DLD1 (cell line): ENCODE data around the gene FTO.

Experiments
- in situ Hi-C: cut with HindIII; loops from 2 replicates; pipeline ENCODE4 v1.10.0; 2017; ENCODE audit warnings: low sequenced_read_pairs

Gene FTO

GRCh38 chr16:54140788-54141136 is 436.8 kb downstream of the FTO start:
- in situ Hi-C loops = no loop called here

- in situ Hi-C loops = no loop called here
Observed at GRCh38 chr16:54142787-54143186, 438.8 kb downstream of the FTO start.

DNA sequence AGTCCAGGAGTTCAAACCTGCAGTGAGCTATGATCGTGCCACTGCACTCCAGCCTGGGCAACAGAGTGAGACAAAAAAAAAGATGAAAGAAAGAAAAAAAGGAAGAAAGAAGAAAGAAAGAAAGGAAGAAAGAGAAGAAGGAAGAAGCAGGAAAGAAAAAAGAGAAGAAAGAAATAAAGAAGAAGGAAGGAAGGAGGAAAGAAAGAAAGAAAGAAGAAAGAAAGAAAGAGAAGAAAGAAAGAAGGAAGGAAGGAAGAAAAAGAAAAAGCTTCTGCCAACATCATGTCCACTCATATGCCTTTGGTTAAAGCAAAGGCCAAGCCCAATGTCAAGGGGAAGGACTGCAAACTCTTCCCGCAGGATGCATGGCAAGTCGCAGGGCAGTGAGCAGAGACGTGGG is 439.5 kb downstream of the FTO start:
- in situ Hi-C loops = no loop called here

- in situ Hi-C loops = no loop called here
Observed at GRCh38 chr16:54143934-54144571, 440.1 kb downstream of the FTO start.

- in situ Hi-C loops = no loop called here
Observed at GRCh38 chr16:54144572-54144947, 440.6 kb downstream of the FTO start.

DNA sequence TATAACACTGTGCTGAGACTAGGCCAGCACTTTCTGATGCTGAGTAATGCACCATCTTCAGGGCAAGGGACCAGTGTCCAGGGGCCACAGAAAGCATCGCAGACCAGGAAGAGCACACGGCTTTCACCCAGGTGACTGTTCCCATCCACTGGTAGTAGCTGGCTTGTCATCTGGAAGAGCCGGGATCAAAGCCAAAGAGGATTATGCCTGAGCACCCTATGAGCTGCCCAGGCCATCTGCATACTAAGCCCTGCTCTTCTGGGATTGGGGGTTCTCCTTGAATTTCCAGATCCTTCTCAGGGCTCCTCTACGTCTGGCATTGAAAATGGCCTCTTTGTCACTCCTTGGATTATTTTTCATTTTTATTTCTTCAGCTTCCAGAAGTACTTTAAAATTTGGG is 441.9 kb downstream of the FTO start:
- in situ Hi-C loops = no loop called here

DNA sequence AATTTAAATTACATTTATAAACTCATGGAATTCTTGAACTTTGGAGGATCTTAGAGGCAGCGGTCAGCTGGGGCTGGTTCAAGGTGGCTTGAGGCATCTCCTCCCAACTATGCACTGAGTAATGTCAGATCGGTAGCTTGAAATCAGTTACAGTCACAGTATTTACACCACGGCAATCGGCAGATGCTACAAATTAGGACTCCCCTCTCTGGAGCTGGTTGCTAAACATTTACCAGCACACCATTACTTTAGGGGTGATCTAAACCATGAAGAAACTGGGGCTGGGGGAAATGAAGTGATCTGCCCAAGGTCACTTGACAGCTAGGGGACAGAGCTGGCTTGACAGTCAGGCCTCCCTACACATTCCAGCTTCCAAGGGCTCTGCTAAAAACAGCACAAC is 445.0 kb downstream of the FTO start:
- in situ Hi-C loops = no loop called here

GRCh38 chr16:54150861-54151260 is 446.9 kb downstream of the FTO start:
- in situ Hi-C loops = no loop called here

DNA sequence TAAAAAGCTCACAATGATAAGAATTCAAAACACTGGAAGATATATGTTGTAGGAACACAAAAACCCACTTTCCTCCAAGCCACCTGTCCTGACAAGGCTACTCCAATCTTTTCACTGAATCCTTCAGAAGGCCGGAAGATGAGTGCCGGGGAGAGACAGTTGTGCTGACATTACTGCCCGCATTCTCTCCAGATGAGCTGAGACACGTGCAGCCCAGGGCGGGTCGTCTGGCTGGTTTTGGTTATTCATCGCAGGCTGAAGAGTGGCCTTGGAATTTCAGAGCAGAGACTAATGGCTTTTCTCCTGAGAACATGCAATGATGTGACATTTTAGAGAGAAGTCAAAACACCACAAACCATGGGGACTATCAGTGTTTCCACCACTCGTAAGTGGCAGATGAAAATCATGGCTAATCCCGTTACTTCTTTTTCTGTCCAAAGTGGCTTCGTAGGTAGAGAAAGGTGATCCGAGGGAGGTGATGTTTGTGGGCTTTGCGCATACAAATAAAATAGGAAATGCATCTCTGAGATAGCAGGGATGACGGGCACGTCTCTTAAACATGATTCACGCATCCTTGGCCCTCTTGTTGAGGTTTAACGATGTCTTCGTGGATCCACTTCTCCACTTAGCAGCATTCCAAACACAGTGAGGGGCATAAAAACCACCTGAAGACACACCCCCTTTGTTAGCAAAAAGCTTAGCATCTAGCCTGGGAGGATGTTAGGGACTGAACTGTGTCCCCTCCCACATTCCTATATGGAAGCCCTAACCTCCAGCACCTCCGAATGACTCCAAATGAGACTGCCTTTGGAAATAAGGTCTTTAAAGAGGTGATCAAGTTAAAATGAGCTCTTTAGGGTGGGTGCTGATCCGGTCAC is 448.6 kb downstream of the FTO start:
- in situ Hi-C loops = no loop called here

DNA sequence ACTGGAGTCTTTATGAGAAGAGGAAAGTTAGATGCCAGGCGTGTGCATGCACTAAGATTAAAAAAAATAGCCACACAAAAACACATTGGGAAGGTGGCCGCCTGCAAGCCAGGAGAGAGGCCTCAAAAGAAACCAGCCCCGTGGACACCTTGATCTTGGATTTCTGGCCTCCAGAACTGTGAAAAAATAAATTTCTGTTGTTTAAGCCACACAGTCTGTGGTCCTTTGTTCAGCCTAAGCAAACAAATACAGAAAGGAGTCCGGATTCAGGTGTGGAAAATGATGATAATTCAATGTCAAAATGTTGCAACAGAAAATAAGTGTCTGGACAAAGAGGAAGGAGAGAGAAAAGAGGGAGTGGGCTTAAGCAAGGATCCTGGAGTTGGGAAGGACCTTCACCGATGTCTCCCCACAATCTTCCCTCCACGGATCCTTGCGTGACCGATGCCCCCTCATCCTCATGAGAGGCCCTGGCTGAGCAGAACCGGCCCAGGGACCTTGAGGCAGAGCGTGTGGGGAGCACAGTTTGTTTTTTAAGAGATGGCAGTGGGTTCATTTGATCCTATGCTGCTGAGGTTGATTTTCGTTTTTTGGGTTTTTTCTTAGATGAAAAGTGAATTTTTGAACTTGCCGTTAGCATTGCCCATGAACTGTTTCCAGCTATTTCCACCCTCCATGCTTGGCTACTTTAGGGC is 449.4 kb downstream of the FTO start:
- in situ Hi-C loops = no loop called here

DNA sequence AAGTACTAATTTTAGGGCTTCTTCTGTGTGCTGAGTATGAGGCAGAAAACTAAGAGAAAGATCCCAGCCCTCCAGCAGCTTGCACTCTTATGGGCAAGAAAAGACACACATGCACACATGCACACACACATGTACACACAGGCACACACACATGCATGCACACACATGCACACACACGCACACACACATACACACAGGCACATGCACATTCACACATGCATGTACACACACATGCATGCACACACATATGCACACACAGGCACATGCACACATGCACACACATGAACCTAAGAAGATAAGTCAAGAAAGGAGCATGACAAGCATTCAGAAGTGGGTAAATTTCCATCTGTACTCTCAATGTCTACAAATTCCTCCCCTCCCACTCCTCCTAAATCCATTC is 452.4 kb downstream of the FTO start:
- in situ Hi-C loops = no loop called here

DNA sequence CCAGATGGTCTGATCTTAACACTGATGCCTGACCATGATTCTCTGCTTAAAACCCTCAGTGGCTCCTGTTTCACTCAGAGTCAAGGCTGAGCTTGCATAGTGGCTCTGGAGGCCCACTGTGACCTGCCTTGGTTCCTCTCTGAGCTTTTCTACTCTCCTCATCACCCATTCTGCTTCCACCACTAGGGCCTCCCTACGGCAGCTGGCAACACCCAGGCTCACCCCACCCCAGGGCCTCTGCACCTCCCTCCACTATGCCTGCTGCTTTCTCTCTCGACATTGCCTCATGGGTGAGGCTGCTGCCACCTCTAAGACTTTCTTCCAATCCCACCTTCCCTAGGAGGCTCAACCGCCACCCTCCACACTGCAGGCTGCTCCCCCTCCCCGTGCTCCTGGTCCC is 455.0 kb downstream of the FTO start:
- in situ Hi-C loops = no loop called here

GRCh38 chr16:54159490-54160080 is 455.6 kb downstream of the FTO start:
- in situ Hi-C loops = no loop called here

DNA sequence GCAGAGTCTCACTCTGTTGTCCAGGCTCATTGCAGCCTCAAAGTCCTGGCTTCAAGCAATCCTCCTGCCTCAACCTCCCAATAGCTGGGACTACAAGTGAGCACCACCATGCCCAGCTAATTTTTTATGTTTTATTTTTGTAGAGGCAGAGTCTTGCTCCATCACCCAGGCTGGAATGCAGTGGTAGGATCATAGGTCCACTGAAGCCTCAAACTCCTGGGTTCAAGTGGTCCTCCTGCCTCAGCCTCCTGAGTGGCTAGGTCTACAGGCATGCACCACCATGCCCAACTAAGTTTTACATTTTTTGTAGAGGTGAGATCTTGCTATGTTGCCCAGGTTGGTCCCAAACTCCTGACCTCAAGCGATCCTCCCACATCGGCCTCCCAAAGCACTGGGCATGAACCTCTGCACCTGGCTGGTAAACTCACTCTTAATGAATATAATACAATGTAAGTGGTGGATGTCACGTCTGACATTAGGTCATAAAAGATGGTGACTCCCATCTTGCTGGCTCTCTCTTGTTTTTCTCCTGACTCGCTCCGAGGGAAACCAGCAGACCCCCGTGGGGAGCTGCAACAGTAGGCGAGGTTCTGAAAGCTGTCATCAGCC is 456.4 kb downstream of the FTO start:
- in situ Hi-C loops = no loop called here

DNA sequence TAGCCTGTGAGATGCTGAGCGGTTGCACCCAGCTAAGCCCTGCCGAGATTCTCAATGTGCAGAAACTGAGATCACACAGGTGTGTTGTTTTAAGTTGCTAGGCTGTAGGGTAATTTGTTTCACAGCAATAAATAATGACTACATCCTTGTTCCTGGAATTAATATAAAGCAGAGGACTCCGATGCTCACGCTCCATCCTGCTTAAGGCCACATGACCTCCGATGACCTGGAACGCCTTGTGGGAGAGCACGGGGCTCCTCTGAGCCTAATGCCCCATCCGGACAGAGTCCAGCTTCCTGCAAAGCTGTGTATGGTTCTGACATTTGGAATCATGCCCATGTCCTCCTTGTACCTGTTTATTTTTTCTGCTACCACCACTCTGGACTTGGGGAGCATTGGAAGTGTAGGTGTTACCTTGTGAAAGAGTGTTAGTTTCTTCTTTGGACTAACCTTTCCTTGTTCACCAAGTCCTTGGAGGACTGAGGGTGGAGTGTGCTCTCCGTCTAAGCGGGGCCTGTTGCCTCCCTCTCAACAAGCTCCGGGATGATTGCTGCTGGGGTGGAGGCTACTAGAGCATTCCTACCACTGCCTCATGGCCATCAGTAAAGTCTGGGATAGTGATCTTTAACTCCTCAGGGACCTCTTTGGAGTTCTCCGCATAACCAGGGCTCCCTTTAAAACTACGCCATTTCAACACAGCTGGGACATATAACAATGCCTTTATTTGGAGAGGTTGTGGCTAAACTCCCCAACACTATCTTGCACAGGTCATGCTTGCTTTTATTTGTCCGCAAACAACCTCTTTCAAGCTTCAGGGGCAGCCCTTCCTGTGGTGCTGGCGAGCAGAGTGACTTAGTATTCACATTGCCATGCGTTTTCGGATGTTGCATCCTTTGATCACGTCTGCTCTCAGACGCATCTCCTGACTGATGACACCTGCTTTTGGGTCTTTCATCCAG is 457.3 kb downstream of the FTO start:
- in situ Hi-C loops = no loop called here

DNA sequence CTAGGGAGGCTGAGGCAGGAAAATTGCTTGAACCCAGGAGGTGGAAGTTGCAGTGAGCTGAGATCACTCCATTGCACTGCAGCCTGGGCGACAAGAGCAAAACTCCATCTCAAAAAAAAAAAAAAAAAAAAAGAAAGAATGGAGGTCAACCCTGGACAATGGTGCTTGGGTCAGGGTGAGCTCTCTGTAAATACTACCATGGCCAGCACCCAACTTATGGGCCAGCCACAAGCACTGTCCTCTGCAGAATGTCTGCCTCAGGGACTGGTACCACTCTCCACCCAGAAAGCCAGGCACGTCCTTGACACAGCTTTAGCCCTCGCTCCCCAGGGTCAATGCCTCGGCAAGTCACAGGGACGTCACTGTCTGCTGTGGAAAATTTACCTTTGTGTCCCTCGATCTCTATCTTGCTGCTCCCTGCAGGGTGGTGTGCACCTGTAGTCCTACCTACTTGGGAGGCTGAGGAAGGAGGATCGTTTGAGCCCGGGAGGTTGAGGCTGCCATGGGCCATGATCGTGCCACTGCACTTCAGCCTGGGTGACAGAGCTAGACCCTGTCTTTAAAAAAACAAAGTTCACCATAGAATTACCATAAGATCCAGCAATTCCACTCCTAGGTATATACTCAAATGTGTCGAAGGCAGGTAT is 459.4 kb downstream of the FTO start:
- in situ Hi-C loops = no loop called here

GRCh38 chr16:54164789-54165173 is 460.8 kb downstream of the FTO start:
- in situ Hi-C loops = no loop called here

DNA sequence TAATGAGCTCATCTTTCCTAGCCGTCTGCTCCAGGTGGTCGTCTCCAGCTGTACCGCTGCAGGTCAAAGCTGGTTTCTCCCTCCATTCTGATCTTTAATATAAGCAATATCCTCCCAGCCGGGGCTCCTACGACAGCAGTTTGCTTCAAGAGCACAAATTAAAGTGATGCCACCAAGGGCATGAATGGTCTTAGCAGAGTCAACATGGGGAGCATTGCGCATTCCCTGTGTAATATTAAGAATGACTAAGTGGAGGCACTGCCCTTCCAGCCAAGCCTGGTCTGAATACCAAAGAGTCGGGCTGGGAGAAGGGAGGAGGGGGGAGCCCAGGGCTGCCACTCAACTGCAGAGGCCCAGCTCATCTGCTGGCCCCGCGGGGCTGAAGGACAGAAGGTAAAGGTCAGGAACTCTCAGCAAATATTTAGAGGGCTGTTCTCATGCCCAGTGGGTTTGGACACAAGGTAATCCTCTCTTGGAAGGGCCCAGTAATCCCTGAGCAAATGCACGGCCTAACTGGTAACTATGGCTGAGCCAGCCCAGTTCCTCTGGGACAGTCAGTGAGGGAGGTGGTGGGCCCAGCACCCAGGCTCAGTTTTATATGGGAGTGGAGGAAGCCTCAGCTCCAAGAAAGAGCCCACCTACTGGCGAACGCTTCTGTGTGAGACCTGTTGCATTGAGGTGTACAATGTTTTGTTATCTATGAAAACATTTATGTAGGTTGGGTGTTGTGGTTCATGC is 461.4 kb downstream of the FTO start:
- in situ Hi-C loops = no loop called here
